GM10847 (cell line): ENCODE data around the gene FAM168A.

Source experiments
- POLR2A ChIP-seq: IDR thresholded peaks from 2 replicates; pipeline ENCODE4 v1.6.1; 2011; ENCODE audit not compliant: insufficient read length; ENCODE audit errors: extremely low read depth

The FAM168A gene

GRCh38 chr11:73415854-73416615, 181.9 kb downstream of the FAM168A start:
- no peak for TF ChIP-seq POLR2A

- no peak for TF ChIP-seq POLR2A
Measured at GRCh38 chr11:73414977-73415651, 182.8 kb downstream of the FAM168A start.

GRCh38 chr11:73413256-73413655, 184.7 kb downstream of the FAM168A start:
- TF ChIP-seq POLR2A: no peak

GRCh38 chr11:73412308-73412707, 185.6 kb downstream of the FAM168A start:
- TF ChIP-seq POLR2A: no peak

- no peak for TF ChIP-seq POLR2A
Measured at GRCh38 chr11:73411031-73411430, 186.9 kb downstream of the FAM168A start.

GRCh38 chr11:73410627-73411026, 187.3 kb downstream of the FAM168A start:
- TF ChIP-seq POLR2A: no peak

GRCh38 chr11:73409431-73409830, 188.5 kb downstream of the FAM168A start:
- no peak for TF ChIP-seq POLR2A

- no peak for TF ChIP-seq POLR2A
Measured at GRCh38 chr11:73406619-73407018, 191.3 kb downstream of the FAM168A start.

- TF ChIP-seq POLR2A: no peak
Measured at GRCh38 chr11:73406131-73406530, 191.8 kb downstream of the FAM168A start.

- no peak for TF ChIP-seq POLR2A
Measured at GRCh38 chr11:73405146-73405510, 192.8 kb downstream of the FAM168A start.

GRCh38 chr11:73404506-73405145, 193.3 kb downstream of the FAM168A start:
- TF ChIP-seq POLR2A: no peak

GRCh38 chr11:73404048-73404447, 193.9 kb downstream of the FAM168A start:
- TF ChIP-seq POLR2A: no peak

GRCh38 chr11:73403541-73403940, 194.4 kb downstream of the FAM168A start:
- TF ChIP-seq POLR2A: no peak

- no peak for TF ChIP-seq POLR2A
Measured at GRCh38 chr11:73402834-73403185, 195.1 kb downstream of the FAM168A start.

GRCh38 chr11:73401924-73402833, 195.7 kb downstream of the FAM168A start:
- no peak for TF ChIP-seq POLR2A
